ENCODE data around the gene ATP9A. TPM values are rescaled to one million over a fixed set of nuclear protein-coding genes. Genes with fewer than 3 reads are reported as not detected.
A peak's percentile ranks its signal among the peaks of the same experiment; 100 is the strongest.
"Not testable (repeated sequence)": the region's sequence is repeated elsewhere in the genome, so short reads cannot be mapped to it uniquely, and the experiment has no call there.

The ATP9A gene
- total RNA-seq, 1 donor from 2014 or later, result 31.1 TPM

DNA sequence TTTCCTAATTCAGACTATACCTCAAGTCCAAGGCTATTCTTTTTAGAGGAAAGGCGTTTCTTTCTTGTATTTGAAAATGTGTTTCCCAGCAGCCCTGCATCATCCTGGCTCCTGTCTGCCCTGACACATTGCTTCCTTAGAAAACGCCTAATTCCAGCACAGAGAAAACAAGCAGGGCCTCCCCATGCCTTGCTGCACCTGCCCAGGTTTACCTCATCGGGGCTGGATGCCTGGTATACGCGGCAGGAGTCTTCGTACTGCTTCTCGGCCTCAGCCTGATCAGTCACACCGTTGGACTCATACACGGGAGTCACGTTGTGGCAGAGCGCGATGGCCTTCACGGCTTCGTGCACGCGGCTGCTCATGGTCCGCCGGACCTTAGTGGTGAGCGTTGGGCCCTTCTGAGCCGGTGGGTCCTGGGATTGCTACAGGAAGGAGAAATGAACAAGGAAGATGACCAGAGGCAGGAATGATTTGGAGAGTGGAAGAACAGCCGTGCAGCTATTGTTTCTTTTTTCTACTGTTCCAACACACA, 111.4 kb downstream of the ATP9A start:
- no peak for DNase-seq (ENCODE audit: low read depth, low spot score)

DNA sequence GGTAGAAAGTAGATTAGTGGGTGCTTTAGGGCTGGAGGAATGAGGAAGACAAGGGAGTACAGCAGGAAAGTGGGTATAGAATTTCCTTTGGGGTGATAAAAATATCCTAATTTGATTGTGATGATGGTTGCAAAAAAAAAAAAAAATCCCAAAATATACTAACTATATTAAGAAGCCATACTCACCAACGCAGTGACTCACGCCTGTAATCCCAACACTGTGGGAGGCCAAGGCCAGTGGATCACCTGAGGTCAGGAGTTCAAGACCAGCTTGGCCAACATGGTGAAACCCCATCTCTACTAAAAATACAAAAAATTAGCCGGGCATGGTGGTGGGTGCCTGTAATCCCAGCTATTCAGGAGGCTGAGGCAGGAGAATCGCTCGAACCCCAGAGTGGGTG, 112.1 kb downstream of the ATP9A start:
- DNase-seq (ENCODE audit: low read depth, low spot score), result not testable (repeated sequence)

DNA sequence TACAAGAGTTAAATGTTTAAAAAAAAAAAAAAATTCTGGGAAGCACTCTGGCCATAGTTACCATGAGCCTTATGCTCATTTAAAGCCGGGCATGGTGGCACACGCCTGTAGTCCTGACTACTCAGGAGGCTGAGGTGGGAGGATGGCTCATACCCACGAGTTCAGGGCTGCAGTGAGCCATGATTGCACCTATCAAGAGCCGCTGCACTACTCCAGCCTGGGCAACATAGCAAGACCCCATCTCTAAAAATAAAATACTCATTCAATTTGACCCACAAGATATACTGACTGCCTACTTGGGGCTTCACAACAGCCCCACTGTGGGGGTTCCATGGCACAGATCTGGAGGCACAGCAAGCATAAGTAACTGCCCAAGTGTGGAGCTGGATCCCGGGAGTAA, 113.7 kb downstream of the ATP9A start:
- no peak for DNase-seq (ENCODE audit: low read depth, low spot score)

DNA sequence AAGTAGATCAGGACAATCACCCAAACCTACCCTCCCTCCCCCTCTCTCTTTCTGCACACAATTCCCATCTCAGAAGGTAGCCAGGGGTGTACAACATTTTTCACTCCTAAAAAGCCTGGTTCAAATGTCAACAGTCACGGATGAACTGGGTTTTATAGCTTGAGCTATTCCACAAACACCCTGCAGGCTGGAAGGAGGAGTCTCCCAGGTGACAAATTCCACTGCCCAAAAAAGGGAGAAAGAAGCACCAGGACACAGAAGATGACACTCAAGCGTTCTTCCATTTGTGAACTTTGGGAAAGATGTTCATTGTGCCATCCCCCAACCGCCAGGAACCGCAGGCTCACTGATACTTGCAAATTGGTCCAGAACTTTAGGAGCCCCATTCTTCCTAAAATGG, 114.1 kb downstream of the ATP9A start:
- DNase-seq (ENCODE audit: low read depth, low spot score), result no peak

DNA sequence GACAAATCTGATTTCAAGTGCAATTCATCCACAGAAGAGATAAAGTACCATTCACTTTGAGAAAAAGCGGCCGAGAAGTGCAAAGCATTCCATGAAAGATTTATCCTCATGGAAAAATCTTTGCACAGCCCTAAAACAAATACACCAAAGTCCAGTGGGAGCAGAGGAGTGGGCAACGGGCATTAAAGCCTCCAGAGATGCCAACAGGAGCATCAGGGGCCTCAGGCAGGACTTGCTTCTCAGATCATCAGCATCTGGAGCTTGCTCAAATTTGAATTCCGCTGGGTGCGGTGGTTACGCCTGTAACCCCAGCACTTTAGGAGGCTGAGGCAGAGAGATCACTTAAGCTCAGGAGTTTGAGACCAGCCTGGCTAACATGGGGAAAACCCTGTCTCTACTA, 115.0 kb downstream of the ATP9A start:
- DNase-seq (ENCODE audit: low read depth, low spot score), result no peak

DNA sequence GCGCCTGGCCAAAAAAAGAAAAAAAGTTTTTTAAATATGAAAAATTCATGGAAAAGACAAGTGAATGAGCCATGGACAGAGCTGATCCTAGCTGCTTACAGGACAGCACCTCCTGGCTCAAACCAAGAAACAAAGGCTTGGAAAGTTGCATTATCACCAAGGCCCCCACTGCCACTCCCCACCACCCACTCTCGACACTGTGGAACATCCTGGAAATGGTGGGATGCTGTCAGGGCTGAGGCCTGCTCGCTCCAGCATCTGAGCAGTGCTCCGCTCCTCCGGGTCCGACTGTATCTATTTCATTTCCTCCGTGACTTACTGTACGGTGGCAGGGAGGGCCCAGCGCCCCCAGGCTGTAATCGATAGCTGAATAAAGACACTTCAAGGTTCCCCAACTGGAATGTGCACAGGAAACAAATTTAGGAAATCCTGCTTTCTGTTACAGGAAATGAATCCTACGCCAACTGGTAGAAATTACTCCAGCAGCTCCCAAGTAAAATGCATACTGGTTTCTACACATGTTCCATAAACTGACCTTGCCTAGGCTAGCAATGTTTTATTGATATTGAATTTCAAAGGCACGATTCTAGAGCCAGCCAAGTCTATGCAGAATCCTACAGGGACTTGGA, 116.2 kb downstream of the ATP9A start:
- no peak for DNase-seq (ENCODE audit: low read depth, low spot score)

DNA sequence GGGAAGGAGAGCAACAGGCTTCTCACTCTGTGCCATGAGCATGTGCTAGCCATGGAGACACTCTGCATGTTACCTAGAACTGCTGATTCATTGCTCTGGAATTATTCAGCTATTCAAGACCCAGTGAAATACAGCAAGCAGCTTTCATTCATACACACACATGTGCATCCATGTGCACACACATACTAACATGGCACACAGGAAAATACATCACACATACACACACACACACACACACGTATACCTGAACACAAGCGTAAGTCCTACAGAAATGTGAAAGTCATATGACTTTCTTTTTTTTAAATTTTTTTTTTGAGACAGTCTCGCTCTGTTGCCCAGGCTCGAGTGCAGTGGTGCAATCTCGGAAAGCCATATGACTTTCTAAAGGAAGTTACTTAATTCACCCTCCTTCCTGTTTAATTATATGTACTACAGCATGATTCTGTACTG, 117.5 kb downstream of the ATP9A start:
- no peak for DNase-seq (ENCODE audit: low read depth, low spot score)

DNA sequence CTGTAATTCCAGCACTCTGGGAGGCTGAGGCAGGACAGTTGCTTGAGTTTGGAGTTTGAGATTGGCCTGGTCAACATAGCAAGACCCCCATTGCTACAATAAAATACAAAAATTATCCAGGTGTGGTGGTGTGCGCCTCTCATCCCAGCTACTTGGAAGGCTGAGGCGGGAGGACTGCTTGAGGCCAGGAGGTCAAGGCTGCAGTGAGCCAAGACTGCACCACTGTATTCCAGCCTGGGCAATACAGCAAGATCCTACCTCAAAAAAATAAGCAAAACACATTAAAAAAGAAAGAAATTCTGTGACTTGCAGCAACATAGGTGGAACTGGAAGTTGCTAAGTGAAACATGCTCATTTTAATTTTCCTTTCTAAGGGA, 119.6 kb downstream of the ATP9A start:
- no peak for DNase-seq (ENCODE audit: low read depth, low spot score)

DNA sequence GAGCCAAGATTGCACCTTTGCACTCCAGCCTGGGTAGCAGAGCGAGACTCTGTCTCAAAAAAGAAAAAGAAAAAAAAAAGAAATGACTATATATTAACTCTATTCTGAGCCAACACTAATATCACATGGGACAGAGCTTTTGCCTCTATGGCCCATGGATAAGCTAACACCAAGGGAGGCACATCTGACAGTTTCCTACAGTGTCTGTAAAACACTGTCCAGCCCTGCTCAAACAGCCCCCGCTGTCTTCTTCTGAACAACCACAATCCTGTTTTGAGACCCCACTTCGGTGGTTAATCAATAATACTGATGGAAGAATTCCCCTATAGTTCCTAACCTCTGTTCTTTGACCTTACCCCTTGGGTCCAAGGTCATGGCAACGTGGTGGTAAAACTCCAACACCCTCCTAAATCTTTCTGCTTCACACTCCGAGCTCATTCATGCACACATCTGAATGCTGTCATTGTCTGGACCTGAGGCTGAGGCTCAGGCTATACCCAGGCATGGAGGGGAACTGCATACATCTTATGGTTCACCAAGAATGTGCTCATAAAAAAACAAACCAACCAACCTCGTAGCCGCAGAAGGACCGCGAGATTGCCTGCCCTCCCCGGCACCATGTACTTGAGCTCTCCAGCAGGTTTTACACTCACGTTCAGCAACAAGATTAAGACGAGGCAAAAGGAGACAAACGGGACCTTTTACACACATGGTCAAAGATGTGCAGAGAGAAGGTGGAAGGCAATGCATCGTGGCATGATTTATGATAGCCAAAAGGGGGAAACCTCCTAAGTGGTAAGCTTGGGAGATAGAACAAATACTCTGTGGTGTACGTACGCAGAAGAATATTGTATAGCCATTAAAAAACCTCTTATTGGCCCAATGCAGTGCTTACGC, 120.3 kb downstream of the ATP9A start:
- DNase-seq (ENCODE audit: low read depth, low spot score), result no peak

DNA sequence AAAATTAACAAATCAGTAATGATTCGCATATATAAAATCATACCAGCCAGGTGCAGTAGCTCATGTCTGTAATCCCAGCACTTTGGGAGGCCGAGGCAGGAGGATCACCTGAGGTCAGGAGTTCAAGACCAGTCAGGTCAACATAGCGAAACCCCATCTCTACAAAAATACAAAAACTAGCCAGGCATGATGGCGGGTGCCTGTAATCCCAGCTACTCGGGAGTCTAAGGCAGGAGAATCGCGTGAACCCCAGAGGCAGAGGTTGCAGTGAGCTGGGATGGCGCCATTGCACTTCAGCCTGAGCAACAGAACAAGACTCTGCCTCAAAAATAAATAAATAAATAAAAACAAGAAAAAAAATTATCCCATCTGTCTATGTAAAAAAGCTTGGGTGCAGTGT, 124.4 kb downstream of the ATP9A start:
- not testable (repeated sequence) for DNase-seq (ENCODE audit: low read depth, low spot score)

DNA sequence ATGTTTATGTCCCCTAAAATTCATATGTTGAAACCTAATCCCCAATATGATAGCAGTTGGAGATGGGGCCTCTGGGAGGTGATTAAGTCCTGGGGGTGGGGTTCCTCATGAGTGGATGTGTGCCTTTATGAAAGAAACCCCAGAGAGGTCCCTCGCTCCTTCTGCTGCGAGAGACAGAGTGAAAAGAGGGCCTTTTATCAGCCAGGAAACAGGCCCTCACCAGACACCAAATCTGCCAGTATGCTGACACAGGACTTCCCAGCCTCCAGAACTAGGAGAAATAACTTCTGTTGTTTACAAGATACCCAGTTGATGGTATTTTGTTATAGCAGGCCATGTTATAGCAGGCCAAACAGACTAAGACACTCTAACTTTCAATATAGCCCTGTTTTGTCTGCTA, 124.8 kb downstream of the ATP9A start:
- no peak for DNase-seq (ENCODE audit: low read depth, low spot score)

DNA sequence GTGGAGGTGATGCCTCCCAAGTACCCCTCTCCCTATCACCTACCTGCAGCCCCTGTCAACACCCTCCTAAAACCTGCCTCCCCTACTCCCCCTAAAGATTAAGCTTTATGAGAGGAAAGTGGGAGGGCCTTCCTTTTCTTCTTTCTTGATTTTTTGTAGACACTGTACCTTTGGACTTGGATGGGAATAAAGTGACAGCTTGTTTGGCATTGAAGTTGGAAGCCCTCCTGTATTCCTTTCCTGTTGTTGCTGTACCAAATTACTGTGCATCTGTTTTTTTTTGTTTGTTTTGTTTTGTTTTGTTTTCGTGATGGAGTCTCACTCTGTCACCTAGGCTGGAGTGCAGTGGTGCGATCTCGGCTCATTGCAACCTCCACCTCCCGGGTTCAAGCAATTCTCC, 126.3 kb downstream of the ATP9A start:
- no peak for DNase-seq (ENCODE audit: low read depth, low spot score)

DNA sequence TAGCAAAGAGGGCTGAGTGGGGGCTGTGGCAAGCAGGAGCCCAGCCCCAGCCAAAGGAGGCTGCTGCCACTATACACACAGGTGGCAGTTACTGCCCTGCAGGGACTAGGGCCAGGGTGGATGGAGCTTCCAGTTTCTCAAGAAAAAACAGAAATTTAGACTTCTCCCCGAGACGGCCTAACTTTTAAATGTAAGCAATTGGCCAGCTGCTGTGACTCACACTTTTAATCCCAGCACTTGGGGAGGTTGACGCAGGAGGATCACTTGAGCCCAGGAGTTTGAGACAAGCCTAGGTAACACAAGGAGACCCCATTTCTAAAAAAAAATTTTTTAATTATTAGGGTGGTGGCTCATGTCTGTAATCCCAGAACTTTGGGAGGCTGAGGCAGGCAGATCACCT, 127.4 kb downstream of the ATP9A start:
- no peak for DNase-seq (ENCODE audit: low read depth, low spot score)

DNA sequence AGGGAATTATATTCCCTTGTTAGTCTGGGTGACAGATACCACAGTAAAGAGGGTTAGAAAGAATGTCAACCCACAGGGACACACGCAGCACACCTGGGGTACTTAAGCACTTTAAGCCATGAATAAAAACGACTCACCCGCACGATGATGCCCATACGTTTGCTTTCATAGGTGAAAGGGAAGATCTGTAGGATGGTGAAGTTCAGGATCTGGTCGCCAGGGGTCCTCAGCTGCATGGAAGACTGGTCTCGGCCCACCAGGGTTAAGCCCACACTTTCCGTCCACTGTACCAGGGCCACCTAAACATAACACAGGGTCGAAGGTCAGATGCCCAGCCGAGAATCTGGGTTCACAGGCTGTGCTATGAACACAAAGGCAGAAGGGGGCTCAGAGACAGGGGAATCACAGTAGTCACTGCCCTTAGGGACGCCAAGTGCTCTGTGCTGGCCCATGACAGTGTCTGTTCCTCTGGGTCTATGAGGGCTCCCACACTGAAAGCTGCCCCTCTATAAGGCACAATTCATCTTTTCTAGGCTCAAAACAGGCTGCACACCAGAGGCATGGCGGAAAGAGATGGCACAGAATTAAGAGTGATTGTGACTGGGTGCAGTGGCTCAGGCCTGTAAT, 128.9 kb downstream of the ATP9A start:
- no peak for DNase-seq (ENCODE audit: low read depth, low spot score)

DNA sequence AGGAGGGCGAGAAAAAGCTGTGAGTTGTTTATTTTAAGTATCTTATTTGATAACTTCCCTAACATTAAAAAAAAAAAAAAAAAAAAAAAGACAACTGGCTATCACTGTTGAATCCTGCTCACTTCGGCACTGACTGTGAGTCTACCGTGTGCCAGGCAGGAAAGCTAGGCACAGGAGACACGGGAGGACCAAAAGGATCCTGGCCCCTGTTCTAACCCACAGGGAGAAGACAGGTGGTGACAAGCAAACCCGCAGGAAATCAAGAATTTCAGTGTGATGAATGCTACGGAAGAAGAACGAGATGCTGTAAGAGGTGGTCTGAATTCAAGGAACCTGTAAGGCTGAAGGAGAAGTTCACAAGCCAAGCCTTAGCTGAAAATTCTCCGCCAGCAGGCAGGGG, 130.9 kb downstream of the ATP9A start:
- no peak for DNase-seq (ENCODE audit: low read depth, low spot score)

DNA sequence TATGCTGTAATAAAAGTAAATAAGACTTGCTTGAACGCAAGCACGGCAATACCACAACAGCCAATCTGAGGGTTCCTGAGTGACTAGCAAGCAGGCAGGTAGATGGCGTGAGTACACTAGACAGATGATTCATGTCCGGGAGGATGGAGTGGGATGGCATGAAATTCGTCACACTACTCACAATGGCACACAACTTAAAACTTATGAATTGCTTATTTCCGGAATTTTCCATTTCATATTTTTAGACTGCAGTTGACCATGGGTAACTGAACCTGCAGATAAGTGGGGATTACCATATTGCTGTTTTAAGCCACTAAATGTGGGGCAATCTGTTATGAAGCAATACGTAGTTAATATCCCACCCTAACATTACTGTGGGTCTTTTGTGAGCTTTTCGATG, 132.1 kb downstream of the ATP9A start:
- peak; percentile 40 for DNase-seq (ENCODE audit: low read depth, low spot score)

DNA sequence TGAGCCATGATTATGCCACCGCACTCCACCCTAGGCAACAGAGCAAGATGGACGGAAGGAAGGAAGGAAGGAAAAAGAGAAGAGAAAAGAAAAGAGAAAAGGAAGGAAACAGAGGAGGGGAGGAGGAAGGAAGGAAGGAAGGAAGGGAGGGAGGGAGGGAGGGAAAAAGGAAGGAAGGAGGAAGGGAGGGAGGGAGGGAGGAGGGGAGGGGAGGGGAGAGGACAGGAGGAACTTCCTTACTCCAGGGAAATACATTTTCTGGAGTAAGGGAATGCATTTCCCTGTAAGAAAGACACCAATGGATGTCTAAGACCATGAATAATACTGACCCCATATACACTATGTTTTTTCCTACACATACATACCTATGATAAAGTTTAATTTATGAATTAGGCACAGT, 132.5 kb downstream of the ATP9A start:
- DNase-seq (ENCODE audit: low read depth, low spot score), result no peak

DNA sequence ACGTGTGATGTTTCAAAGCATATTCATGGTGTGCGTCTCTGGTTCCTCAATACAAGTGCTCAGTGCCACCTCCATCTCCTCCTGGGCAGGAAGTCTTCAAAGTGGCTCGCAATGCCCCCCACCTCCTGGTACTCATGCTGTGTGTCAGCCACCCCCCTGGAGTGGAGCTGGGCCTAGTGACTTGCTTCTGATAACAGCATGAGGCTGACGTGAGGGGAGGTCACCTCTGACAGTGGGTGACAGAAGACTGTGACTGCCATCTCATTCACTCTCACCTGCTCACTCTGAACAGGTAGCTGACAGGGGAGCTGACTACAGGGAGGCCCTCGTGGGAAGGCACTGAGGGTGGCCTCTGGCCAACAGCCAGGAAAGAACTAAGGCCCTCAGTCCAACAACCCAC, 133.3 kb downstream of the ATP9A start:
- DNase-seq (ENCODE audit: low read depth, low spot score), result no peak

DNA sequence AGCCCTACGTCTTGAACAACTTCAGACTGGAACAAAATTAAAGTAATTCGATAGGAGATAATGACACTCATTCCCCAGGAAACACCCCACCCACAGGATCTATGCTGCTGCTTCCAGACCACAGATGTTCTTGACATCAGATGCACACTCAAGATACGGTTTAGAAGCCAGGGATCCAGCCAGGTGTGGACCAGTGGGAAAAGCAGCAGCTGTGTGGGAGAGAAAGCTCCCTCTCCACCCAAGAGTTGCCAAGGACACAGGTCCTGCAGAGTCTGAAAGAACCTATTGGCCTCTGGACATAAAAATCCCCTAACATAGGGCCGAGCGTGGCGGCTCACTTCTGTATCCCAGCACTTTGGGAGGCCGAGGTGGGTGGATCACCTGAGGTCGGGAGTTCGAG, 133.9 kb downstream of the ATP9A start:
- DNase-seq (ENCODE audit: low read depth, low spot score), result no peak

DNA sequence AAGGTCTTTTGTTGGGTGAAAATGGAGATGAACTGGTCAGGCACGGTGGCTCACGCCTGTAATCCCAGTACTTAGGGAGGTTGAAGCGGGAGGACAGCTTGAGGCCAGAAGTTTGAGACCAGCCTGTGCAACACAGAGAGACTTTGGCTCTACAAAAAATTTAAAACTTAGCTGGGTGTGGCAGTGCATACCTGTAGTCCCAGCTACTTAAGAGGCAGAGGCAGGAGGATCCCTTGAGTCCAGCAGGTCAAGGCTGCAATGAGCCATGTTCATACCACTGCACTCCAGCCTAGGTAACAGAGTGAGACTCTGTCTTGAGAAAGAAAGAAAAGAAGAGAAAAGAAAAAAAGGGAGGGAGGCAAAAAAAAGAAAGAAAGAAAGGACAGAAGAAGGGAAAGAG, 134.8 kb downstream of the ATP9A start:
- no peak for DNase-seq (ENCODE audit: low read depth, low spot score)

DNA sequence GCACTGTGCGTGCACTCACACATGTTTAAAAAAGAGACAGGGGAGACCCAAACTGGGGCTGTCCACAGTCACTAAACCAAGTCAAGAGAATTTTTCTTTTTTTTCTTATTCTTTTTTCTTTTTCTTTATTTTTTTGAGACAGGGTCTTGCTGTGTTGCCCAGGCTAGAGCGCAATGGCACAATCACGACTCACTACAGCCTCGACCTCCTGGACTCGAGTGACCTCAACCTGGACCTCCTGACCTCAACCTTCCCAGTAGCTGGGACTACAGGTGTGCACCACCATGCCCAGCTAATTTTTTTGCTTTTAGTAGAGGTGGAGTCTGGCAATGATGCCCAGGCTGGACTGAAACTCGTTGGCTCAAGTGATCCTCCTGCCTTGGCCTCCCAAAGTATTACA, 136.2 kb downstream of the ATP9A start:
- no peak for DNase-seq (ENCODE audit: low read depth, low spot score)

Data from pulmonary artery endothelial cell (primary cell).